Activated CD4-positive, alpha-beta memory T cell treated with anti-CD3 and anti-CD28 coated beads, Interleukin-2, amount 10 ng/mL, durations not matched to agents 7 days and 5 days (primary cell): ENCODE measurements around the gene DHRS7. TPM values are rescaled to one million over a fixed set of nuclear protein-coding genes. Genes with fewer than 3 reads are reported as not detected.
"Not testable (repeated sequence)": the region's sequence is repeated elsewhere in the genome, so short reads cannot be mapped to it uniquely, and the experiment has no call there.

ENCODE experiments used
- CTCF ChIA-PET: fragments of 350-600 bp; sonication (Branson Sonifier 250); formaldehyde crosslinking; loops from one replicate; lab custom pipeline; 2021; ENCODE audit warnings: antibody characterized with exemption, inconsistent platforms; lab: Charles Lee
- POLR2A ChIA-PET: fragments of 350-600 bp; sonication (Branson Sonifier 250); formaldehyde crosslinking; loops from one replicate; lab custom pipeline; 2021; ENCODE audit warnings: antibody characterized with exemption; lab: Charles Lee
- DNase-seq: peaks from one replicate; pipeline ENCODE4 v3.0.0-alpha.2; 2020
- H3K27ac Mint-ChIP-seq: one replicate; pipeline ENCODE4 v1.8.0; 2021; ENCODE audit warnings: mild to moderate bottlenecking, mixed read lengths
- H3K27me3 Mint-ChIP-seq: one replicate; pipeline ENCODE4 v1.8.0; 2021; ENCODE audit warnings: mixed read lengths
- H3K36me3 Mint-ChIP-seq: one replicate; pipeline ENCODE4 v1.8.0; 2021; ENCODE audit warnings: low read depth, mixed read lengths
- H3K4me1 Mint-ChIP-seq: one replicate; pipeline ENCODE4 v1.8.0; 2021; ENCODE audit warnings: mixed read lengths
- H3K4me3 Mint-ChIP-seq: one replicate; pipeline ENCODE4 v1.8.0; 2021; ENCODE audit warnings: mild to moderate bottlenecking, mixed read lengths
- H3K9me3 Mint-ChIP-seq: one replicate; pipeline ENCODE4 v1.8.0; 2021; ENCODE audit warnings: mixed read lengths
- total RNA-seq, 2 experiments: library from RNA; stranded (reverse); gene quantifications; one replicate each; pipeline ENCODE4 v1.2.3, GENCODE V29; 2021

Gene DHRS7
- total RNA-seq, 2 experiments from 2014 or later, result 76.5 to 77.9 TPM

GRCh38 chr14:60106339-60106738 is 58.9 kb downstream of the DHRS7 start:
- no peaks in the 10 kb centered on the region for H3K9me3 Mint-ChIP-seq
- ChIA-PET CTCF (no interaction called here), POLR2A (interaction anchor here (1.5 kb wide), 1 partner anchor 59 kb away, joined by 4 read pairs; the partner anchor contains the start of gene DHRS7)
- no peaks in the 10 kb centered on the region for H3K27me3 Mint-ChIP-seq
- DNase-seq, result no peak
- peaks cover 48% of the 10 kb centered on the region for H3K36me3 Mint-ChIP-seq
- H3K4me1 Mint-ChIP-seq, result peaks cover 6% of the 10 kb centered on the region
- no peak overlapping the region for H3K27ac Mint-ChIP-seq
- no peak overlapping the region for H3K4me3 Mint-ChIP-seq

DNA sequence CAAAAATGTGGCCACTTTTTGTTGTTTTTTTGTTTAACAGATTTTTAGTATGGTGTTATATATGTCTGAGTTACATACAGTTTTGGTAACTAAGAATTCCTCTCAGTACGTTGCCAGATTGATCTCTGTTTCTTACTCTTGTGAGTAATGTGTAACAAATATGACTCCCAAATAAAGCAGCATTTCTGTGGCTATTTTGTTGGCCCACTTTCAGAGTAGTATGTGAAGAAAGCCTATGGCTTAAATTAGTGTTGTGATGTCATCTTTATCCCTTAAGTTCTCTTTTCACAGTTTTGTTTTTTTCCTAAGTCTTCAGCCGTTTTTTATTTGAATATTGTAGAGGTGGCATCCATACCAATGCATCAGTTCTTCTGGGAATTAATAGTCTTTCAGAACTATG is 62.8 kb downstream of the DHRS7 start:
- Mint-ChIP-seq H3K27me3 (no peaks in the 10 kb centered on the region), H3K27ac (no peak overlapping the region), H3K9me3 (no peaks in the 10 kb centered on the region), H3K36me3 (peaks cover 34% of the 10 kb centered on the region), H3K4me1 (peaks cover 6% of the 10 kb centered on the region), H3K4me3 (no peak overlapping the region)
- DNase-seq, result no peak
- ChIA-PET CTCF (no interaction called here), POLR2A (no interaction called here)

- Mint-ChIP-seq H3K4me1 (peaks cover 6% of the 10 kb centered on the region), H3K36me3 (peaks cover 37% of the 10 kb centered on the region), H3K4me3 (no peak overlapping the region), H3K9me3 (no peaks in the 10 kb centered on the region), H3K27me3 (no peaks in the 10 kb centered on the region), H3K27ac (no peak overlapping the region)
- ChIA-PET CTCF (no interaction called here), POLR2A (no interaction called here)
- no peak for DNase-seq
Observed at GRCh38 chr14:60101786-60102185, 63.4 kb downstream of the DHRS7 start.

DNA sequence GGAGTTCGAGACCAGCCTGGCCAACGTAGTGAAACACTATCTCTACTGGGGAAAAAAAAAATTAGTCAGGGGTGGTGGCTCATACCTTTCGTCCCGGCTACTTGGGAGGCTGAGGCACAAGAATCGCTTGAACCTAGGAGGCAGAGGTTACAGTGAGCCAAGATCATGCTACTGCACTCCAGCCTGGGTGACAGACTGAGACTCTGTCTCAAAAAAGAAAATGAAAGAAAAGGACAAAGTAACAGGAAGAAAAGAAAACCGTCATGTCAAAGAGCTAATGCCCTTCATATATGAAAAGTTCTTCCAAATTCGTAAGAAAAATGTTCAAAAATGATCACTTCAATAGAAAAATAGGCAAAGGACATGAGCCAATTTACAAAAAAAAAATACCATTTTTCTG is 65.3 kb downstream of the DHRS7 start:
- H3K27ac Mint-ChIP-seq, CTCF ChIA-PET: not testable (repeated sequence)

GRCh38 chr14:60097974-60098373 is 67.2 kb downstream of the DHRS7 start:
- H3K4me3 Mint-ChIP-seq, result no peak overlapping the region
- H3K27ac Mint-ChIP-seq, result no peak overlapping the region
- no peaks in the 10 kb centered on the region for H3K9me3 Mint-ChIP-seq
- no peak for DNase-seq
- POLR2A ChIA-PET, result no interaction called here
- CTCF ChIA-PET, result no interaction called here
- H3K4me1 Mint-ChIP-seq, result peaks cover 35% of the 10 kb centered on the region
- H3K36me3 Mint-ChIP-seq, result peaks cover 36% of the 10 kb centered on the region
- H3K27me3 Mint-ChIP-seq, result no peaks in the 10 kb centered on the region

More for the DNA sequence above, 65.3 kb downstream of the DHRS7 start:
- POLR2A ChIA-PET, result interaction anchor here (0.6 to 1.5 kb wide), 2 partner anchors 11 to 52 kb away, joined by 3 read pairs; no protein-coding TSS in a partner anchor
- H3K36me3 Mint-ChIP-seq, result peaks cover 37% of the 10 kb centered on the region
- H3K4me3 Mint-ChIP-seq, H3K27me3 Mint-ChIP-seq, H3K9me3 Mint-ChIP-seq, DNase-seq: not testable (repeated sequence)
- H3K4me1 Mint-ChIP-seq, result peaks cover 17% of the 10 kb centered on the region

GRCh38 chr14:60095781-60096450 is 69.3 kb downstream of the DHRS7 start:
- Mint-ChIP-seq H3K27ac (no peak overlapping the region), H3K4me3 (no peak overlapping the region), H3K36me3 (peaks cover 39% of the 10 kb centered on the region), H3K9me3 (no peaks in the 10 kb centered on the region), H3K4me1 (peaks cover 39% of the 10 kb centered on the region), H3K27me3 (no peaks in the 10 kb centered on the region)
- ChIA-PET POLR2A (interaction anchor here (1.2 to 1.9 kb wide), 3 partner anchors 31 to 153 kb away, joined by 3 to 9 read pairs (median 3); partner anchors contain the start of genes DHRS7 and PPM1A), CTCF (no interaction called here)
- no peak for DNase-seq

- no peak overlapping the region for H3K27ac Mint-ChIP-seq
Observed at GRCh38 chr14:60095231-60095630, 70.0 kb downstream of the DHRS7 start.

DNA sequence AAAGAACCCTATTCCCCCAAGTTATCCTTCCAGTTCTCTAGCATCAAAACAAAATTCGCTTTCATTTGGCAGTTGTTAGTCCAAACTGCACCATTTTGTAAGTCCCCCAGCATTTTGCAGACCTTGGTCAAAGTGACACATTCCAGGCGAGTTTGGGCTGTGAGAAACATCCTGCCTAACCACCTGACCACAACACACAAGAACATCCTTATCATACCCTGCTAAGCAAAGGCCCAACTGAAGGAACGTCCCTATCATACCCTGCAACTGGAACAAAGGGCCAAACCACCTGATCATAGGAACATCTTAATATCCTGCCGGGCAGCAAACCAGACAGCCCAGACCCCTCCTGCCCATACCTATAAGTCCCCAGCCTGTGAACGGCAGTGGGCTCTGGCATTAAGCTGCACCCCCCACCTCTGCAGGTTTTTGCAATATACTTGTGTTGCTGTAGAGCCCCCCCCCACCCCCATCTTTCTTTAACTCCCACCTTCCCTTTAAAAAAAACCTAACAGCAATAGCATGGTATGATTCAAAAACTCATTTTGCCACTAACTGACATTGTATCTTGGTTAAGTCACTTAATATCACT is 70.8 kb downstream of the DHRS7 start:
- Mint-ChIP-seq H3K36me3 (peaks cover 36% of the 10 kb centered on the region), H3K4me1 (peaks cover 39% of the 10 kb centered on the region), H3K4me3 (peak overlapping the region; percentile 94), H3K9me3 (no peaks in the 10 kb centered on the region), H3K27ac (peak overlapping the region; percentile 96), H3K27me3 (no peaks in the 10 kb centered on the region)
- DNase-seq, result peak; percentile 52
- ChIA-PET POLR2A (interaction anchor here (1.9 to 7.2 kb wide), 2 partner anchors 70 to 154 kb away, joined by 9 to 62 read pairs; partner anchors contain the start of genes DHRS7 and PPM1A), CTCF (interaction anchor here (1.0 kb wide), 1 partner anchor 130 kb away, joined by 3 read pairs; no protein-coding TSS in a partner anchor)

More at GRCh38 chr14:60095231-60095630, 70.0 kb downstream of the DHRS7 start:
- CTCF ChIA-PET, result no interaction called here
- peaks cover 39% of the 10 kb centered on the region for H3K4me1 Mint-ChIP-seq
- POLR2A ChIA-PET, result interaction anchor here (1.2 to 1.9 kb wide), 3 partner anchors 31 to 153 kb away, joined by 3 to 9 read pairs (median 3); partner anchors contain the start of genes DHRS7 and PPM1A
- peaks cover 40% of the 10 kb centered on the region for H3K36me3 Mint-ChIP-seq
- no peaks in the 10 kb centered on the region for H3K9me3 Mint-ChIP-seq
- no peak overlapping the region for H3K4me3 Mint-ChIP-seq
- DNase-seq, result no peak
- H3K27me3 Mint-ChIP-seq, result no peaks in the 10 kb centered on the region

Other genes with a start within 250 kb of the DHRS7 start
- not detected for gene LRRC9, start 245.3 kb downstream of the DHRS7 start, total RNA-seq
- 10 to 100 TPM; 32.6 to 34.7 TPM for gene PCNX4, start 73.5 kb downstream of the DHRS7 start, total RNA-seq
- gene PPM1A, start 83.8 kb upstream of the DHRS7 start, total RNA-seq, result 10 to 100 TPM; 54.5 to 55.2 TPM